ENCODE results near the gene PIGQ. TPM values are rescaled to one million over a fixed set of nuclear protein-coding genes. Genes with fewer than 3 reads are reported as not detected.
A peak's percentile ranks its signal among the peaks of the same experiment; 100 is the strongest.

Gene PIGQ
- total RNA-seq, 4 donors from 2014 or later = 15.9 to 24.0 (median 20.4) TPM

DNA sequence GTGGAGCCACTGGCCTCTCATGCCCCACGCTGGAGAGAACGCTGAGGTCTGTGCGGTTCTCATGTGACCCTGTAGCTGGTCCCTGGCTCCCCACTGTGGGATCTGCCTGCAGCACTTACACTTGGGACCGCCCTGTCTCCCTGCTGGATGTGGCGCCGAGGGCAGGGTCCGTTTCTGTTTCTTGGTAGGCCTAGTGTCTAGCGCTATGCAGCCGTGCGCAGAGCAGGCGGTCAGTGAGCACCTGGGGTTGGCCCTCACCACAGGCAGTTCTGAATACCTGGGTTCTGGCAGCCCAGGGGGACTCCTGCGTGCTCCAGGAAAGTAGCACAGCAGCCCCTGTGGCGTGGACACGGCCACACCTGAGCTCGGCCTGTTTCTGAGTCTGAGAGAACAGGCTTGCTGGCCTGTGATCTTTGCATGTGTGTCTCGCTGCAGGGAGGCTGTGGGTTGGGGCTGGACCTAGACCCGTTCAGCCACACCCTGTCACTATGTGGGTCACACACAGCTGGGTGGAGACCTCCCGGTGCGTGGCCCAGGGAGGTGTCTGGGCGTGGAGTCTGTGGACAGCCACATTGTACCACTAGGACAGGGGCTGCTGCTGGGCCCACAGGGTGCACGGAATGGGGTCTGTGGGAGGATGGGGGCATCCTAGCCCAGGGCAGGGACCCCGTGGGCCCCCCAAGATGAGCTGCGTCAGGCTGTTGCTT, 39.5 kb upstream of the PIGQ start:
- Histone ChIP-seq H3K4me3 (peak overlapping the region in 1 of 4 donors; percentile 88), H3K36me3 (peaks cover 0 to 28% (median 0%) of the 10 kb centered on the region in 3 donors), H3K27ac (peak overlapping the region in 2 of 4 donors; percentile 89 to 99), H3K27me3 (no peaks in the 10 kb centered on the region), H3K9me3 (no peaks in the 10 kb centered on the region), H3K4me1 (peaks cover 38 to 89% (median 38%) of the 10 kb centered on the region in 3 donors)
- 90 to 93% methylated on average over 2 to 3 of the region's 23 CpGs for WGBS, 2 donors
- TF ChIP-seq POLR2A (IDR thresholded peaks at IDR 0.05) = no peak
- TF ChIP-seq, protein P1, sequence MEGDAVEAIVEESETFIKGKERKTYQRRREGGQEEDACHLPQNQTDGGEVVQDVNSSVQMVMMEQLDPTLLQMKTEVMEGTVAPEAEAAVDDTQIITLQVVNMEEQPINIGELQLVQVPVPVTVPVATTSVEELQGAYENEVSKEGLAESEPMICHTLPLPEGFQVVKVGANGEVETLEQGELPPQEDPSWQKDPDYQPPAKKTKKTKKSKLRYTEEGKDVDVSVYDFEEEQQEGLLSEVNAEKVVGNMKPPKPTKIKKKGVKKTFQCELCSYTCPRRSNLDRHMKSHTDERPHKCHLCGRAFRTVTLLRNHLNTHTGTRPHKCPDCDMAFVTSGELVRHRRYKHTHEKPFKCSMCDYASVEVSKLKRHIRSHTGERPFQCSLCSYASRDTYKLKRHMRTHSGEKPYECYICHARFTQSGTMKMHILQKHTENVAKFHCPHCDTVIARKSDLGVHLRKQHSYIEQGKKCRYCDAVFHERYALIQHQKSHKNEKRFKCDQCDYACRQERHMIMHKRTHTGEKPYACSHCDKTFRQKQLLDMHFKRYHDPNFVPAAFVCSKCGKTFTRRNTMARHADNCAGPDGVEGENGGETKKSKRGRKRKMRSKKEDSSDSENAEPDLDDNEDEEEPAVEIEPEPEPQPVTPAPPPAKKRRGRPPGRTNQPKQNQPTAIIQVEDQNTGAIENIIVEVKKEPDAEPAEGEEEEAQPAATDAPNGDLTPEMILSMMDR (IDR thresholded peaks at IDR 0.05) = no peak
- intact Hi-C loops (cut with DNase I) = no loop called here
- no peak for DNase-seq

DNA sequence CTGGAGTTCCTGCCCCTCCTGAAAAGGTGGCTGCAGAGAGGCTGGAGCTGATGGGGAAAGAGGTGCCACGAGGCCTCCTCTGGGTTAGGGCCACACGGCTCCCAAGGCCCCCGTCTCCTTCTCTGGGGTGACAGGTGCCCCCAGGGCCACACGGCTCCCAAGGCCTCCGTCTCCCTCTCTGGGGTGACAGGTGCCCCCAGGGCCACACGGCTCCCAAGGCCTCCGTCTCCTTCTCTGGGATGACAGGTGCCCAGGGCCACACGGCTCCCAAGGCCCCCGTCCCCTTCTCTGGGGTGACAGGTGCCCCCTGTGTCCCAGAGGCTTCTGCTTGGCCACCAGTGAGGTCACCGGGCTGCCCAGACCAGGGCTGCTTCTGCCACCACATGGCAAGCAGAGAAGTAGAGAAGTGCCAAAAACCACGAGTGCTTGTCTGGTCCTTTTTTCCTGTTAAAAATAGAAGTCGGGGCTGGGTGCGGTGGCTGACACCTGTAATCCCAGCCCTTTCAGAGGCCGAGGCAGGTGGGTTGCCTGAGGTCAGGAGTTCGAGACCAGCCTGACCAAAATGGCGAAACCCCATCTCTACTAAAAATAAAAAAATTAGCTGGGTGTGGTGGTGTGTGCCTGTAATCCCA, 38.2 kb upstream of the PIGQ start:
- Histone ChIP-seq H3K27me3 (no peaks in the 10 kb centered on the region), H3K9me3 (no peaks in the 10 kb centered on the region), H3K4me1 (peaks cover 27 to 85% (median 30%) of the 10 kb centered on the region in 3 donors), H3K4me3 (no peak overlapping the region), H3K27ac (no peak overlapping the region), H3K36me3 (peaks cover 0 to 40% (median 0%) of the 10 kb centered on the region in 3 donors)
- no peak for TF ChIP-seq POLR2A (IDR thresholded peaks at IDR 0.05)
- TF ChIP-seq, protein P1 (IDR thresholded peaks at IDR 0.05) = no peak
- intact Hi-C loops (cut with DNase I) = no loop called here
- DNase-seq = no peak
- 86 to 90% methylated on average over 5 to 7 of the region's 16 CpGs for WGBS, 2 donors

DNA sequence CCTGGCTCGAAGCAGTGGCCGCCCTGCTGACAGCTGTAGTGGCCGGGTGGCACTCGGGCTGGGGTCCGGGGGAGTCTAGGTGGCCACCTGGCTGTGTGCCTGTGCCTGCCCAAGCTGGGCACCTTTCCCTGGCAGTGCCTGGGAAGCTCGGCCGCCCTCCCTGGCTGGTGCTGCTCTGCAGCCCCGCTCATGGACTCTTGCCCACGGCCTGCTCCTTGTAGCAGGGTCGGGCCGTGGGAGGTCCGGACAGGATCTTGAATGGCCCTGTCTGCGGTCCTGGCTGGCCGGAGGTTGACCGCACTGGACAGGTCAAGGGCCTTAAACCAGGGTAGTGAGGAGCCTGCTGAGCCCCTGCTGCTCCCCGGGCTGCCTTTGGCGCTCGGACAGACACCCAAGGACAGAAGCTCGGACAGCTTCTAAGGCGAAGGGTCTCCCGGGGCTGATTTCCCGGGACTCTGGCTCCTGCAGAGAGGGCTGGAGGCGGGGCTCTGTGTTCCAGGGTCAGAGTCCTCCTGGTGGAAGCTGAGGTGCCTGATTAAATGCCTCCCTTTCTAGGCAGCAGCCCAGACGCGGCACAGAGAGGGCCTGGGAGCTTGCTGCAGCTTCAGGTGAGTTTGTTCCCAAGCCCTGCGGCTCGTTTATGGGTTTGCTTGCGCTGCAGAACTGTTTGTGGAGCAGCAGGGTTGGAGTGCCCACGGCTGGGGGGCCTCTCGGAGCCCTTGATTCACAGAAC, 36.2 kb upstream of the PIGQ start:
- 83% methylated on average over 1 of the region's 30 CpGs; no CpG with 5 or more reads in 1 of the 2 donors for WGBS, 2 donors
- Histone ChIP-seq H3K27ac (peak overlapping the region in 1 of 4 donors; percentile 25), H3K9me3 (no peaks in the 10 kb centered on the region), H3K27me3 (no peaks in the 10 kb centered on the region), H3K36me3 (peaks cover 0 to 59% (median 0%) of the 10 kb centered on the region in 3 donors), H3K4me3 (no peak overlapping the region), H3K4me1 (peaks cover 25 to 76% (median 30%) of the 10 kb centered on the region in 3 donors)
- intact Hi-C loops (cut with DNase I) = no loop called here
- DNase-seq = no peak
- TF ChIP-seq, protein P1 (IDR thresholded peaks at IDR 0.05) = no peak
- TF ChIP-seq POLR2A (IDR thresholded peaks at IDR 0.05) = no peak

DNA sequence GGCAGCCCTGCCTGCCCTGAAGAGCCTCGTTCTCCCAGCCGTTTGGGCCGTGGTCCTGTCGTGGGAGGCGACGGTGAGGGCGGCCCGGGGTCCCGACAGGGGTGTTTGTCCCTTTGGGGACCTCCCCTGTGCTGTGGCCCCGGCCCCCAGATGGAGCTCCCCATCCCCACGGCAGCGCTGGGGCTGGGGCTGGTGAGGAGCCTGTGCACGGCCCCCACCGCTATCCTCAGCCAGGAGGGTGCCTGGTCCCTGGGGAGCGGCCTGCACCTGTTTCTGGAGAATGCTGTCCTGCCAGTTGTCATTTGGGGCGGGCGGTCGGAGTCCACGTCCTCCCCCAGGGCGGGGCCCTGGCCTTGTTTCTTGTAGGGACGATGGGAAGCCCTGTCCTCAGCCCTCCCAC, 35.6 kb upstream of the PIGQ start:
- WGBS, 2 donors = no CpG with 5 or more reads among the region's 21 CpGs
- DNase-seq = no peak
- no peaks in the 10 kb centered on the region for H3K27me3 ChIP-seq

More for the DNA sequence above, 35.6 kb upstream of the PIGQ start:
- intact Hi-C loops (cut with DNase I) = no loop called here
- TF ChIP-seq POLR2A (IDR thresholded peaks at IDR 0.05) = no peak
- TF ChIP-seq, protein P1 (IDR thresholded peaks at IDR 0.05) = no peak
- Histone ChIP-seq H3K9me3 (no peaks in the 10 kb centered on the region), H3K27ac (peak overlapping the region in 1 of 4 donors; percentile 25), H3K4me3 (no peak overlapping the region), H3K4me1 (peaks cover 23 to 70% (median 27%) of the 10 kb centered on the region in 3 donors), H3K36me3 (peaks cover 0 to 65% (median 0%) of the 10 kb centered on the region in 3 donors)
